Measurements from ENCODE around the gene ZDHHC1.

- TF ChIP-seq, protein P1, sequence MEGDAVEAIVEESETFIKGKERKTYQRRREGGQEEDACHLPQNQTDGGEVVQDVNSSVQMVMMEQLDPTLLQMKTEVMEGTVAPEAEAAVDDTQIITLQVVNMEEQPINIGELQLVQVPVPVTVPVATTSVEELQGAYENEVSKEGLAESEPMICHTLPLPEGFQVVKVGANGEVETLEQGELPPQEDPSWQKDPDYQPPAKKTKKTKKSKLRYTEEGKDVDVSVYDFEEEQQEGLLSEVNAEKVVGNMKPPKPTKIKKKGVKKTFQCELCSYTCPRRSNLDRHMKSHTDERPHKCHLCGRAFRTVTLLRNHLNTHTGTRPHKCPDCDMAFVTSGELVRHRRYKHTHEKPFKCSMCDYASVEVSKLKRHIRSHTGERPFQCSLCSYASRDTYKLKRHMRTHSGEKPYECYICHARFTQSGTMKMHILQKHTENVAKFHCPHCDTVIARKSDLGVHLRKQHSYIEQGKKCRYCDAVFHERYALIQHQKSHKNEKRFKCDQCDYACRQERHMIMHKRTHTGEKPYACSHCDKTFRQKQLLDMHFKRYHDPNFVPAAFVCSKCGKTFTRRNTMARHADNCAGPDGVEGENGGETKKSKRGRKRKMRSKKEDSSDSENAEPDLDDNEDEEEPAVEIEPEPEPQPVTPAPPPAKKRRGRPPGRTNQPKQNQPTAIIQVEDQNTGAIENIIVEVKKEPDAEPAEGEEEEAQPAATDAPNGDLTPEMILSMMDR (IDR thresholded peaks at IDR 0.05): no peak
- TF ChIP-seq POLR2A (IDR thresholded peaks at IDR 0.05): no peak
Observed at GRCh38 chr16:67431775-67432505, 15.7 kb upstream of the ZDHHC1 start.

Data from thyroid gland (tissue), 4 donors.